ENCODE measurements around the gene ZBTB37. TPM values are rescaled to one million over a fixed set of nuclear protein-coding genes. Genes with fewer than 3 reads are reported as not detected.
A peak's percentile ranks its signal among the peaks of the same experiment; 100 is the strongest.

ZBTB37 gene
- 1 to 10 TPM; 5.7 to 6.1 TPM for total RNA-seq
- under 1 TPM; 0.67 to 0.84 TPM for polyA plus RNA-seq

DNA sequence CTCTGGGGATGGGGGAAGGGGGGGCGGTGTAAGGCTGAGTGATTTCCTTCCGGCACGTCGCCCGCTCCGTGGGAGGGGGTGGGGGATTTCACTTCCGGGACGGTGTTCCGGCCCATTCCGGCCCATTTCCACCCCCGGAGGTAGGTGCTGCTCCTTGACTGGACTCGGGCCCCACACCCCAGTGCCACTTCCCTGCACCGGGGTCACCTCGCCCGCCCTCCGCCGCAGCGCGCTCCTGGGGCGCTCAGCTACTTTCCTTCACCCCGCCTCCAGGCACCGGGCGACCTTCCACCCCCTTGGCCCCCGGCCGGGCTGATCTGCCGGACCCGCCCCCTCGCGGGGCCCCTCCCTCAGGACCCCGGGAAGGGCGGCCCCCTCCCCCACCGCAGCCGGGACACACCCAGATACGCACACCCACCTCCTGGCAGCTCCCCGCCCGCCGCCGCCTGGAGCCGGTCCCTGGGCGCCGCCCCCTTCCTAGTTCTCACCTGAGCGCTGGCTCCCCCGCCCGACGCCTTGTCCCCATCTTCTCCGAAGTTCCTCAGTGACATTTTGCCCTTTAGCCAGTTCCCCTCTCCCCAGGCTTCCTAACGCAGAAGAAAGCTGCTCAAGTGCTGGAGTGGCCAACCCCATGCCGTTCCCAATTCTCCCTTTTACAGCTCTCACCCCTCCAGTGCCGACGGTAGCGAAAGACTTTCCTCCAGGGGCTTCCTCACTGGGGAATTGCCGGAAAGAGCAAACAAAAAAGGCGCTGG is at the start of gene ZBTB37:
Gene ZBTB37, plus strand, starts transcription at position 115 of the 755 bp plus-strand sequence. CDS start 1,846 bp downstream, outside the sequence.
- TF ChIP-seq EGR1 (IDR thresholded peaks at IDR 0.05; ENCODE audit: low read depth in 2 of 2) (peak; percentile 20 to 87), RAD21 (IDR thresholded peaks at IDR 0.05) (peak in 1 of 2 donors; percentile 14), HNF4A (conservative IDR thresholded peaks at IDR 0.05) (peak in 1 of 2 donors; percentile 6), GABPA (IDR thresholded peaks at IDR 0.05 in 1 of 2, conservative IDR thresholded peaks at IDR 0.05 in 1 of 2) (peak; percentile 67 to 85), MAX (IDR thresholded peaks at IDR 0.05) (no peak)
- DNase-seq (ENCODE audit: low spot score) = peak; percentile 87
- under 1% methylated on average over 53 of the region's 53 CpGs for WGBS
- Histone ChIP-seq H3K9me3 (ENCODE audit: control insufficient read depth in 4 of 4, low read length in 3 of 4) (no peaks in the 10 kb centered on the region), H3K4me3 (ENCODE audit: low read depth in 1 of 3, low read length in 3 of 3) (peak within 1 kb of the TSS; percentile 79 to 92 (median 84)), H3K27ac (ENCODE audit: low read depth in 1 of 2, low read length in 2 of 2) (peak within 1 kb of the TSS; percentile 81 to 98), H3K4me1 (ENCODE audit: control insufficient read depth in 4 of 4, insufficient read depth in 4 of 4, low read length in 3 of 4) (peaks cover 2 to 22% (median 12%) of the 10 kb centered on the region in 4 donors), H3K36me3 (ENCODE audit: control insufficient read depth in 4 of 4, insufficient read depth in 3 of 4, low read depth in 1 of 4, low read length in 3 of 4) (peaks cover 4 to 28% (median 26%) of the 10 kb centered on the region in 4 donors), H3K27me3 (ENCODE audit: control insufficient read depth in 4 of 4, insufficient read depth in 4 of 4, low read length in 3 of 4) (no peaks in the 10 kb centered on the region), H3K9ac (ENCODE audit: low read depth in 1 of 2, low read length in 2 of 2) (peak within 1 kb of the TSS; percentile 77 to 79)

DNA sequence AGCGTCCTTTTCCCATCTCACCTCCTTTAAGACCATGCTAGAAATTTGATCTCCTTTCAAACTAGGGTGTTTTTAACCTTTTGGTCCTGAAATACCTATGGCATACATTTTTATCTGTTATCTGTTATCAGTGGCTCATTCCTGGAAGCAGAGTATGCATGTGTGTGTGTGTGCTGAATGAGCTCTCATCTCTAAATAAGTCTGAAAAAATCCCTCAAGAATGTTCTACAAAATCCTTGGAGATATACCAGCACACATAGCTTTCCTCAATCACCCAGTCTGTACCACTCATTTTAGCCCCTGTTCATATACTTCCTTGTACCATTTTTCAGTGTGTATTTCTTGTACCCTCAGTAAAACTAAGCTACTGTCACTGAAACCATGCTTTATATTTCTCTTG is 49.7 kb upstream of the ZBTB37 start:
- no peak overlapping the region for H3K9ac ChIP-seq (ENCODE audit: low read depth in 1 of 2, low read length in 2 of 2)
- no peaks in the 10 kb centered on the region for H3K9me3 ChIP-seq (ENCODE audit: control insufficient read depth in 4 of 4, low read length in 3 of 4)
- no peak for TF ChIP-seq YY1 (IDR thresholded peaks at IDR 0.05)
- no peak for TF ChIP-seq SP1 (IDR thresholded peaks at IDR 0.05)
- no peak for TF ChIP-seq NR2F2 (IDR thresholded peaks at IDR 0.05)
- DNase-seq (ENCODE audit: low spot score) = no peak
- H3K27me3 ChIP-seq (ENCODE audit: control insufficient read depth in 4 of 4, insufficient read depth in 4 of 4, low read length in 3 of 4) = no peaks in the 10 kb centered on the region
- no peak overlapping the region for H3K4me3 ChIP-seq (ENCODE audit: low read depth in 1 of 3, low read length in 3 of 3)
- H3K27ac ChIP-seq (ENCODE audit: low read depth in 1 of 2, low read length in 2 of 2) = no peak overlapping the region
- 86% methylated on average over 1 of the region's 1 CpG for WGBS
- H3K36me3 ChIP-seq (ENCODE audit: control insufficient read depth in 4 of 4, insufficient read depth in 3 of 4, low read depth in 1 of 4, low read length in 3 of 4) = no peaks in the 10 kb centered on the region
- peaks cover 0 to 6% (median 3%) of the 10 kb centered on the region in 4 donors for H3K4me1 ChIP-seq (ENCODE audit: control insufficient read depth in 4 of 4, insufficient read depth in 4 of 4, low read length in 3 of 4)

DNA sequence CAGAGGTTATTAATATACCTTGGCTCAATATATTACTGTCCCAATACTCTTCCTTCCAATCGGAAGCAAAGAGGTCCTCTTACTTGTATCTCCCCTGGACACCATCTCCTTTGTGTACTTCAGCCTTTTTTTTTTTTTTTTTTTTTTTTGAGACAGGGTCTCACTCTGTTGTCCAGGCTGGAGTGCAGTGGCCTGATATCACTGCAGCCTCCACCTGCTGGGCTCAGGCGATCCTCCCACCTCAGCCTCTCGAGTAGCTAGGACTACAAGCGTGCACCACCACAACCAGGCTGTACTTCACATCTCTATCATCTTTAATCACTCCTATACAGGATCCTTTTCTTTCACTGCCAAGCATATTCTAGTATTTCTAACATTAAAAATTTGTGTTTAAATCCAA is 46.5 kb upstream of the ZBTB37 start:
- WGBS = 95% methylated on average over 4 of the region's 4 CpGs
- peaks cover 0 to 16% (median 11%) of the 10 kb centered on the region in 4 donors for H3K4me1 ChIP-seq (ENCODE audit: control insufficient read depth in 4 of 4, insufficient read depth in 4 of 4, low read length in 3 of 4)

More for the DNA sequence above, 46.5 kb upstream of the ZBTB37 start:
- no peak overlapping the region for H3K4me3 ChIP-seq (ENCODE audit: low read depth in 1 of 3, low read length in 3 of 3)
- H3K27ac ChIP-seq (ENCODE audit: low read depth in 1 of 2, low read length in 2 of 2) = no peak overlapping the region
- DNase-seq (ENCODE audit: low spot score) = no peak
- H3K9me3 ChIP-seq (ENCODE audit: control insufficient read depth in 4 of 4, low read length in 3 of 4) = no peaks in the 10 kb centered on the region
- no peaks in the 10 kb centered on the region for H3K36me3 ChIP-seq (ENCODE audit: control insufficient read depth in 4 of 4, insufficient read depth in 3 of 4, low read depth in 1 of 4, low read length in 3 of 4)
- H3K27me3 ChIP-seq (ENCODE audit: control insufficient read depth in 4 of 4, insufficient read depth in 4 of 4, low read length in 3 of 4) = no peaks in the 10 kb centered on the region
- TF ChIP-seq JUND (IDR thresholded peaks at IDR 0.05) (no peak), HNF4G (IDR thresholded peaks at IDR 0.05) (no peak), FOXA2 (IDR thresholded peaks at IDR 0.05) (no peak), RXRA (IDR thresholded peaks at IDR 0.05) (no peak), TAF1 (conservative IDR thresholded peaks at IDR 0.05) (no peak), GABPA (IDR thresholded peaks at IDR 0.05 in 1 of 2, conservative IDR thresholded peaks at IDR 0.05 in 1 of 2) (no peak), RAD21 (IDR thresholded peaks at IDR 0.05) (no peak)
- TF ChIP-seq, protein P1, sequence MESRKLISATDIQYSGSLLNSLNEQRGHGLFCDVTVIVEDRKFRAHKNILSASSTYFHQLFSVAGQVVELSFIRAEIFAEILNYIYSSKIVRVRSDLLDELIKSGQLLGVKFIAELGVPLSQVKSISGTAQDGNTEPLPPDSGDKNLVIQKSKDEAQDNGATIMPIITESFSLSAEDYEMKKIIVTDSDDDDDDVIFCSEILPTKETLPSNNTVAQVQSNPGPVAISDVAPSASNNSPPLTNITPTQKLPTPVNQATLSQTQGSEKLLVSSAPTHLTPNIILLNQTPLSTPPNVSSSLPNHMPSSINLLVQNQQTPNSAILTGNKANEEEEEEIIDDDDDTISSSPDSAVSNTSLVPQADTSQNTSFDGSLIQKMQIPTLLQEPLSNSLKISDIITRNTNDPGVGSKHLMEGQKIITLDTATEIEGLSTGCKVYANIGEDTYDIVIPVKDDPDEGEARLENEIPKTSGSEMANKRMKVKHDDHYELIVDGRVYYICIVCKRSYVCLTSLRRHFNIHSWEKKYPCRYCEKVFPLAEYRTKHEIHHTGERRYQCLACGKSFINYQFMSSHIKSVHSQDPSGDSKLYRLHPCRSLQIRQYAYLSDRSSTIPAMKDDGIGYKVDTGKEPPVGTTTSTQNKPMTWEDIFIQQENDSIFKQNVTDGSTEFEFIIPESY (IDR thresholded peaks at IDR 0.05) = no peak
- H3K9ac ChIP-seq (ENCODE audit: low read depth in 1 of 2, low read length in 2 of 2) = no peak overlapping the region
